Measurements from ENCODE around the gene GDI1. TPM values are rescaled to one million over a fixed set of nuclear protein-coding genes. Genes with fewer than 3 reads are reported as not detected.

Gene GDI1
- total RNA-seq, 1 donor from 2014 or later, result 284 TPM

Small RNAs within 50 kb of the gene (small RNA-seq; reads per million reads assigned to genes)
- gene MIR6858 (ENCODE audit: low replicate concordance) (not detected), gene SNORA70 (ENCODE audit: low replicate concordance) (not detected)

Other genes with a start within 250 kb of the GDI1 start
- not detected for gene OPN1MW2, start 217.4 kb upstream of the GDI1 start, total RNA-seq
- not detected for gene OPN1MW3, start 179.6 kb upstream of the GDI1 start, total RNA-seq
- gene TEX28, start 142.0 kb upstream of the GDI1 start, total RNA-seq, result not detected
- 3.4 TPM for gene TKTL1, start 141.4 kb upstream of the GDI1 start, total RNA-seq
- gene FLNA, start 62.5 kb upstream of the GDI1 start, total RNA-seq, result 88.8 TPM
- 14.0 TPM for gene EMD, start 57.9 kb upstream of the GDI1 start, total RNA-seq
- gene RPL10, start 38.8 kb upstream of the GDI1 start, total RNA-seq, result 2,159 TPM
- gene DNASE1L1, start 27.9 kb upstream of the GDI1 start, total RNA-seq, result 4.2 TPM
- 9.3 TPM for gene TAFAZZIN, start 25.6 kb upstream of the GDI1 start, total RNA-seq
- 41.8 TPM for gene ATP6AP1, start 8.5 kb upstream of the GDI1 start, total RNA-seq
- gene FAM50A, start 7.0 kb downstream of the GDI1 start, total RNA-seq, result 15.5 TPM
- 17.7 TPM for gene PLXNA3, start 21.1 kb downstream of the GDI1 start, total RNA-seq
- gene LAGE3, start 42.1 kb downstream of the GDI1 start, total RNA-seq, result 7.9 TPM
- 35.2 TPM for gene UBL4A, start 49.5 kb downstream of the GDI1 start, total RNA-seq
- 2.2 TPM for gene SLC10A3, start 53.5 kb downstream of the GDI1 start, total RNA-seq
- gene FAM3A, start 79.1 kb downstream of the GDI1 start, total RNA-seq, result 8.4 TPM
- gene G6PD, start 109.7 kb downstream of the GDI1 start, total RNA-seq, result 17.9 TPM
- gene IKBKG, start 110.5 kb downstream of the GDI1 start, total RNA-seq, result 4.2 TPM
- gene CTAG1A, start 148.0 kb downstream of the GDI1 start, total RNA-seq, result not detected
- gene CTAG1B, start 182.1 kb downstream of the GDI1 start, total RNA-seq, result not detected
- gene CTAG2, start 216.4 kb downstream of the GDI1 start, total RNA-seq, result not detected

Data from temporal lobe (tissue), 2 donors.